K562 (cell line): ENCODE measurements around the gene CSF1. TPM values are rescaled to one million over a fixed set of nuclear protein-coding genes. Genes with fewer than 3 reads are reported as not detected.
A peak's percentile ranks its signal among the peaks of the same experiment; 100 is the strongest.

Source experiments
- BACH1 ChIP-seq: fragments of 200-800 bp; sonication (Bioruptor generic); IDR thresholded peaks from 2 replicates; pipeline ENCODE4 v1.6.1; 2016; ENCODE audit warnings: missing genetic modification characterization, missing compliant biosample characterization
- CSDE1 ChIP-seq, 2 experiments: fragments of 450-650 bp; IDR thresholded peaks; 2 replicates each; pipeline ENCODE4 v1.6.1; 2016; ENCODE audit warnings: mild to moderate bottlenecking in 1 of 2
- FOXK1 ChIP-seq: sonication (generic); formaldehyde crosslinking; IDR thresholded peaks from 2 replicates; pipeline ENCODE4 v1.8.0; 2022; ENCODE audit warnings: missing genetic modification reagents, mild to moderate bottlenecking, borderline replicate concordance
- KLF13 ChIP-seq: fragments of 450-650 bp; IDR thresholded peaks from 2 replicates; pipeline ENCODE4 v1.6.1; 2016; ENCODE audit warnings: missing genetic modification characterization, low read depth, mild to moderate bottlenecking, missing compliant biosample characterization, moderate library complexity, borderline replicate concordance
- NELFE ChIP-seq: IDR thresholded peaks from 2 replicates; pipeline ENCODE4 v1.6.1; 2011; ENCODE audit warnings: mild to moderate bottlenecking; ENCODE audit not compliant: insufficient read depth, insufficient read length
- NFIC ChIP-seq: fragments of 450-650 bp; IDR thresholded peaks from 2 replicates; pipeline ENCODE4 v1.6.1; 2017; ENCODE audit warnings: mild to moderate bottlenecking, inconsistent platforms
- NFXL1 ChIP-seq: fragments of 450-650 bp; formaldehyde crosslinking; IDR thresholded peaks from 2 replicates; pipeline ENCODE4 v1.4.0; 2021; ENCODE audit warnings: mild to moderate bottlenecking
- PHTF2 ChIP-seq: fragments of 250-450 bp; sonication (Bioruptor Pico); IDR thresholded peaks from 2 replicates; pipeline ENCODE4 v1.5.0; 2021; ENCODE audit warnings: mild to moderate bottlenecking
- POLR3G ChIP-seq: IDR thresholded peaks from 2 replicates; pipeline ENCODE4 v1.6.1; 2011; ENCODE audit not compliant: insufficient read length, insufficient replicate concordance; ENCODE audit errors: extremely low read depth
- PYGO2 ChIP-seq: fragments of 450-650 bp; IDR thresholded peaks from 2 replicates; pipeline ENCODE4 v1.6.1; 2016; ENCODE audit warnings: mild to moderate bottlenecking, missing genetic modification characterization, moderate library complexity, missing compliant biosample characterization
- SMARCA4 ChIP-seq: fragments of 450-650 bp; IDR thresholded peaks from 2 replicates; pipeline ENCODE4 v1.6.1; 2016
- U2AF2 ChIP-seq: fragments of 200-400 bp; formaldehyde crosslinking; optimal IDR thresholded peaks from 2 replicates; pipeline ENCODE3; 2017; ENCODE audit warnings: low read depth, mild to moderate bottlenecking, low read length
- ZNF316 ChIP-seq: fragments of 450-650 bp; IDR thresholded peaks from 2 replicates; pipeline ENCODE4 v1.6.1; 2016
- ZNF583 ChIP-seq: fragments of 250-450 bp; sonication (Bioruptor Pico); IDR thresholded peaks from 2 replicates; pipeline ENCODE4 v1.4.0; 2020
- ZNF695 ChIP-seq: fragments of 450-650 bp; formaldehyde crosslinking; IDR thresholded peaks from 2 replicates; pipeline ENCODE4 v1.4.0; 2020; ENCODE audit warnings: mild to moderate bottlenecking, moderate library complexity
- ZNF76 ChIP-seq: fragments of 250-450 bp; sonication (Bioruptor Pico); IDR thresholded peaks from 2 replicates; pipeline ENCODE4 v1.4.0; 2020; ENCODE audit warnings: mild to moderate bottlenecking, moderate library complexity, borderline replicate concordance
- polyA plus RNA-seq, 8 experiments: library from polyadenylated mRNA; depleted of rRNA in 4 of 8; stranded (reverse) in 5 of 8; unstranded in 3 of 8; fragments of >200 nt; fragmentation: Nextera tagmentation in 2 of 8; fragmentation: Illumina TruSeq in 1 of 8; extraction: Ambion mirVana in 2 of 8; extraction: Trizol in 1 of 8; gene quantifications; 2 replicates each; pipeline versions ENCODE4 v1.2.1 to v1.2.3, GENCODE V29; 2011 to 2014; ENCODE audit warnings: inconsistent platforms in 1 of 8, missing spikeins in 1 of 8
- total RNA-seq, 7 experiments: library from RNA; depleted of rRNA in 6 of 7; stranded (reverse); fragments of >200 nt in 6 of 7; fragmentation: Illumina TruSeq in 2 of 7; extraction: Trizol in 2 of 7; gene quantifications; 2 replicates each; pipeline versions ENCODE4 v1.2.1 to v1.2.3, GENCODE V29; 2011 to 2021; ENCODE audit warnings: low replicate concordance in 1 of 7
- TF ChIP-seq, protein P1 (sequence below): fragments of 200-800 bp; sonication (Bioruptor generic); IDR thresholded peaks from 2 replicates; pipeline ENCODE4 v1.6.1; 2016; ENCODE audit warnings: missing genetic modification characterization, missing compliant biosample characterization
- TF ChIP-seq, protein P2 (sequence below): IDR thresholded peaks from 2 replicates; pipeline ENCODE4 v1.6.1; 2011; ENCODE audit not compliant: insufficient read length; ENCODE audit errors: extremely low read depth
- TF ChIP-seq, protein P3 (sequence below): fragments of 250-450 bp; sonication (Bioruptor Pico); IDR thresholded peaks from 2 replicates; pipeline ENCODE4 v1.8.0; 2022; ENCODE audit warnings: inconsistent platforms
- TF ChIP-seq, protein P4 (sequence below), 2 experiments: fragments of 450-650 bp in 1 of 2; sonication (generic) in 1 of 2; formaldehyde crosslinking; conservative IDR thresholded peaks; 2 replicates each; pipeline versions ENCODE4 v1.4.0 to v1.8.1; 2020 to 2022; ENCODE audit warnings: mild to moderate bottlenecking in 1 of 2, missing genetic modification reagents in 1 of 2

Gene CSF1
- total and polyA plus RNA-seq, 9 of the 15 experiments (the other 6 are each of a cell fraction or from before 2014, with no cell fraction given): 0.18 to 11.8 (median 2.8) TPM

DNA sequence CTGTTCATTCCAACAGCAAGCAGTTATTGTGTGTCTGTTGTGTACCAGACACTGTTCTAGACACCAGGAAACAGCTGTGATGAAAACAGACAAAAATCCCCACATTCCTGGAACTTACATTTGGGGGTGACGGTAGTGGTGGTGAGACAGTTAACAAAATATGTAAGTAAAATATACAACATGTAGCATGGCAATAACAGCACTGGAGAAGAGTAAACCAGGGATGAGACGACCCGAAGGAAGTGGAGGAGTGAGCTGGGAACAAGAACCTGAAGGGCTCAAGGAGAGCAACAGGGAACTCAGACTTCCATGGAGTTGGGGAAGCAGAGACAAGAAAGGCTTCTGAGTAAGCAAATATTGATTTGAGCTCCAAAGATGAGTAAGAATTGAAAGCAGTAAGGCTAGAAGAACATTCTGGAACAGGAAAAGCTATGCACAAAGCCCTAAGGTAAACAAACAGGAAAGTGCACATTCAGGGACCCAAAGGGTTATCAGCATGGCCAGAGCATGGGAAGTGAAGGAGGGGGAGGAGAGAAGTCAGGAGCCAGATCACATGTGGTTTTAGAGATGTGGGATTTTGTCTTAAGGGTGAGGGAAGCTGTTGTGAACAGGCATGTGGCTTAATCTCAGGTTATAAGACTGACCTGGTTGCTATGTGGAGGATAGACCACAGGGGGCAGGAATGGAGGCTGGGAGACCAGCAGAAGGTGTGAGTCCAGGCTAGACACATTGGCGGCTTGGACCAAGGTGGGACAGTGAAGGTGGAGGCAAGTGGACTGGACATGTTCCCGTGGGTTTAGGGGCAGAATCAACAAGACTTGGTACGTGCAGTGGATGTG, 7.3 kb downstream of the CSF1 start (continued):
- TF ChIP-seq KLF13 (no peak), ZNF583 (CRISPR knock-in tag) (peak; percentile 79; the same call in 1 of the 2 replicates), NFIC (peak; percentile 92), FOXK1 (CRISPR knock-in tag) (no peak), BACH1 (tag) (peak; percentile 55; the same call in 1 of the 2 replicates), PHTF2 (CRISPR knock-in tag) (no peak), POLR3G (no peak), NFXL1 (no peak), ZNF695 (CRISPR knock-in tag) (no peak), ZNF316 (peak; percentile 85), ZNF76 (CRISPR knock-in tag) (no peak), SMARCA4 (peak; percentile 98), CSDE1 (IDR thresholded peaks at IDR 0.05) (no peak), U2AF2 (no peak), PYGO2 (peak; percentile 40; the same call in 1 of the 2 replicates), NELFE (no peak)
- TF ChIP-seq, protein P1, sequence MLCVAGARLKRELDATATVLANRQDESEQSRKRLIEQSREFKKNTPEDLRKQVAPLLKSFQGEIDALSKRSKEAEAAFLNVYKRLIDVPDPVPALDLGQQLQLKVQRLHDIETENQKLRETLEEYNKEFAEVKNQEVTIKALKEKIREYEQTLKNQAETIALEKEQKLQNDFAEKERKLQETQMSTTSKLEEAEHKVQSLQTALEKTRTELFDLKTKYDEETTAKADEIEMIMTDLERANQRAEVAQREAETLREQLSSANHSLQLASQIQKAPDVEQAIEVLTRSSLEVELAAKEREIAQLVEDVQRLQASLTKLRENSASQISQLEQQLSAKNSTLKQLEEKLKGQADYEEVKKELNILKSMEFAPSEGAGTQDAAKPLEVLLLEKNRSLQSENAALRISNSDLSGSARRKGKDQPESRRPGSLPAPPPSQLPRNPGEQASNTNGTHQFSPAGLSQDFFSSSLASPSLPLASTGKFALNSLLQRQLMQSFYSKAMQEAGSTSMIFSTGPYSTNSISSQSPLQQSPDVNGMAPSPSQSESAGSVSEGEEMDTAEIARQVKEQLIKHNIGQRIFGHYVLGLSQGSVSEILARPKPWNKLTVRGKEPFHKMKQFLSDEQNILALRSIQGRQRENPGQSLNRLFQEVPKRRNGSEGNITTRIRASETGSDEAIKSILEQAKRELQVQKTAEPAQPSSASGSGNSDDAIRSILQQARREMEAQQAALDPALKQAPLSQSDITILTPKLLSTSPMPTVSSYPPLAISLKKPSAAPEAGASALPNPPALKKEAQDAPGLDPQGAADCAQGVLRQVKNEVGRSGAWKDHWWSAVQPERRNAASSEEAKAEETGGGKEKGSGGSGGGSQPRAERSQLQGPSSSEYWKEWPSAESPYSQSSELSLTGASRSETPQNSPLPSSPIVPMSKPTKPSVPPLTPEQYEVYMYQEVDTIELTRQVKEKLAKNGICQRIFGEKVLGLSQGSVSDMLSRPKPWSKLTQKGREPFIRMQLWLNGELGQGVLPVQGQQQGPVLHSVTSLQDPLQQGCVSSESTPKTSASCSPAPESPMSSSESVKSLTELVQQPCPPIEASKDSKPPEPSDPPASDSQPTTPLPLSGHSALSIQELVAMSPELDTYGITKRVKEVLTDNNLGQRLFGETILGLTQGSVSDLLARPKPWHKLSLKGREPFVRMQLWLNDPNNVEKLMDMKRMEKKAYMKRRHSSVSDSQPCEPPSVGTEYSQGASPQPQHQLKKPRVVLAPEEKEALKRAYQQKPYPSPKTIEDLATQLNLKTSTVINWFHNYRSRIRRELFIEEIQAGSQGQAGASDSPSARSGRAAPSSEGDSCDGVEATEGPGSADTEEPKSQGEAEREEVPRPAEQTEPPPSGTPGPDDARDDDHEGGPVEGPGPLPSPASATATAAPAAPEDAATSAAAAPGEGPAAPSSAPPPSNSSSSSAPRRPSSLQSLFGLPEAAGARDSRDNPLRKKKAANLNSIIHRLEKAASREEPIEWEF: 0 out of 2 replicates have a peak, but pooled peaks have one; percentile 64
- TF ChIP-seq, protein P2, sequence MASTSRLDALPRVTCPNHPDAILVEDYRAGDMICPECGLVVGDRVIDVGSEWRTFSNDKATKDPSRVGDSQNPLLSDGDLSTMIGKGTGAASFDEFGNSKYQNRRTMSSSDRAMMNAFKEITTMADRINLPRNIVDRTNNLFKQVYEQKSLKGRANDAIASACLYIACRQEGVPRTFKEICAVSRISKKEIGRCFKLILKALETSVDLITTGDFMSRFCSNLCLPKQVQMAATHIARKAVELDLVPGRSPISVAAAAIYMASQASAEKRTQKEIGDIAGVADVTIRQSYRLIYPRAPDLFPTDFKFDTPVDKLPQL: no peak
- TF ChIP-seq, protein P3, sequence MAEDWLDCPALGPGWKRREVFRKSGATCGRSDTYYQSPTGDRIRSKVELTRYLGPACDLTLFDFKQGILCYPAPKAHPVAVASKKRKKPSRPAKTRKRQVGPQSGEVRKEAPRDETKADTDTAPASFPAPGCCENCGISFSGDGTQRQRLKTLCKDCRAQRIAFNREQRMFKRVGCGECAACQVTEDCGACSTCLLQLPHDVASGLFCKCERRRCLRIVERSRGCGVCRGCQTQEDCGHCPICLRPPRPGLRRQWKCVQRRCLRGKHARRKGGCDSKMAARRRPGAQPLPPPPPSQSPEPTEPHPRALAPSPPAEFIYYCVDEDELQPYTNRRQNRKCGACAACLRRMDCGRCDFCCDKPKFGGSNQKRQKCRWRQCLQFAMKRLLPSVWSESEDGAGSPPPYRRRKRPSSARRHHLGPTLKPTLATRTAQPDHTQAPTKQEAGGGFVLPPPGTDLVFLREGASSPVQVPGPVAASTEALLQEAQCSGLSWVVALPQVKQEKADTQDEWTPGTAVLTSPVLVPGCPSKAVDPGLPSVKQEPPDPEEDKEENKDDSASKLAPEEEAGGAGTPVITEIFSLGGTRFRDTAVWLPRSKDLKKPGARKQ (CRISPR knock-in tag): no peak
- TF ChIP-seq, protein P4, sequence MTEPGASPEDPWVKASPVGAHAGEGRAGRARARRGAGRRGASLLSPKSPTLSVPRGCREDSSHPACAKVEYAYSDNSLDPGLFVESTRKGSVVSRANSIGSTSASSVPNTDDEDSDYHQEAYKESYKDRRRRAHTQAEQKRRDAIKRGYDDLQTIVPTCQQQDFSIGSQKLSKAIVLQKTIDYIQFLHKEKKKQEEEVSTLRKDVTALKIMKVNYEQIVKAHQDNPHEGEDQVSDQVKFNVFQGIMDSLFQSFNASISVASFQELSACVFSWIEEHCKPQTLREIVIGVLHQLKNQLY (CRISPR knock-in tag; conservative IDR thresholded peaks at IDR 0.05): 0 out of 4 replicates have a peak, but pooled peaks of 1 of the 2 experiments have one; percentile 41
